GM19397 (cell line): ENCODE results near the gene PRAC1.

Experiments
- ATAC-seq: cut with Tn5 transposase; IDR thresholded peaks from one replicate; pipeline ENCODE4 v1.9.1; 2021; ENCODE audit warnings: mild to moderate bottlenecking, moderate library complexity; ENCODE audit not compliant: unreplicated experiment

Gene PRAC1

GRCh38 chr17:48715496-48716399 lies 6.6 kb downstream of the PRAC1 start:
- ATAC-seq = no peak

GRCh38 chr17:48711128-48711527 lies 11.2 kb downstream of the PRAC1 start:
- ATAC-seq = no peak

GRCh38 chr17:48704361-48705248 lies 17.7 kb downstream of the PRAC1 start:
- no peak for ATAC-seq

GRCh38 chr17:48701864-48702532 lies 20.3 kb downstream of the PRAC1 start:
- ATAC-seq = no peak

- no peak for ATAC-seq
Observed at GRCh38 chr17:48693178-48693577, 29.1 kb downstream of the PRAC1 start.

- ATAC-seq = no peak
Observed at GRCh38 chr17:48692049-48692448, 30.3 kb downstream of the PRAC1 start.

GRCh38 chr17:48690655-48691054 lies 31.7 kb downstream of the PRAC1 start:
- no peak for ATAC-seq

- ATAC-seq = no peak
Observed at GRCh38 chr17:48681609-48682008, 40.7 kb downstream of the PRAC1 start.

GRCh38 chr17:48679385-48680096 lies 42.8 kb downstream of the PRAC1 start:
- no peak for ATAC-seq

GRCh38 chr17:48678141-48678971 lies 44.0 kb downstream of the PRAC1 start:
- ATAC-seq = no peak

- no peak for ATAC-seq
Observed at GRCh38 chr17:48676963-48677558, 45.3 kb downstream of the PRAC1 start.

- no peak for ATAC-seq
Observed at GRCh38 chr17:48672340-48672739, 50.0 kb downstream of the PRAC1 start.
